Measurements from ENCODE around the gene SRSF6. TPM values are rescaled to one million over a fixed set of nuclear protein-coding genes. Genes with fewer than 3 reads are reported as not detected.

Gene SRSF6
- total RNA-seq, 1 experiment from 2014 or later: 23.8 TPM

- peaks cover 37% of the 10 kb centered on the region for H3K36me3 ChIP-seq (replicated peaks; ENCODE audit: control insufficient read depth, insufficient read depth, low read length)
- H3K27me3 ChIP-seq (ENCODE audit: control insufficient read depth, insufficient read depth, low read length): no peaks in the 10 kb centered on the region
- no peak for DNase-seq
- peak overlapping the region; percentile 90 for H3K4me3 ChIP-seq (ENCODE audit: insufficient read depth, low read depth, low read length)
Measured at GRCh38 chr20:43459022-43459942, 1.6 kb downstream of the SRSF6 start.

- no peak for DNase-seq
- peaks cover 37% of the 10 kb centered on the region for H3K36me3 ChIP-seq (replicated peaks; ENCODE audit: control insufficient read depth, insufficient read depth, low read length)
- no peaks in the 10 kb centered on the region for H3K27me3 ChIP-seq (ENCODE audit: control insufficient read depth, insufficient read depth, low read length)
- no peak overlapping the region for H3K4me3 ChIP-seq (ENCODE audit: insufficient read depth, low read depth, low read length)
Measured at GRCh38 chr20:43460172-43460829, 2.6 kb downstream of the SRSF6 start.

- H3K27me3 ChIP-seq (ENCODE audit: control insufficient read depth, insufficient read depth, low read length): no peaks in the 10 kb centered on the region
- H3K36me3 ChIP-seq (replicated peaks; ENCODE audit: control insufficient read depth, insufficient read depth, low read length): peaks cover 39% of the 10 kb centered on the region
- H3K4me3 ChIP-seq (ENCODE audit: insufficient read depth, low read depth, low read length): no peak overlapping the region
- DNase-seq: no peak
Measured at GRCh38 chr20:43460830-43461200, 3.1 kb downstream of the SRSF6 start.

GRCh38 chr20:43461894-43462659 lies 4.4 kb downstream of the SRSF6 start:
- Histone ChIP-seq H3K27me3 (ENCODE audit: control insufficient read depth, insufficient read depth, low read length) (no peaks in the 10 kb centered on the region), H3K36me3 (replicated peaks; ENCODE audit: control insufficient read depth, insufficient read depth, low read length) (peaks cover 39% of the 10 kb centered on the region), H3K4me3 (ENCODE audit: insufficient read depth, low read depth, low read length) (no peak overlapping the region)
- DNase-seq: no peak

GRCh38 chr20:43462660-43463526 lies 5.2 kb downstream of the SRSF6 start:
- DNase-seq: no peak
- no peaks in the 10 kb centered on the region for H3K27me3 ChIP-seq (ENCODE audit: control insufficient read depth, insufficient read depth, low read length)
- H3K4me3 ChIP-seq (ENCODE audit: insufficient read depth, low read depth, low read length): no peak overlapping the region
- H3K36me3 ChIP-seq (replicated peaks; ENCODE audit: control insufficient read depth, insufficient read depth, low read length): peaks cover 39% of the 10 kb centered on the region

GRCh38 chr20:43463527-43464218 lies 6.0 kb downstream of the SRSF6 start:
- H3K27me3 ChIP-seq (ENCODE audit: control insufficient read depth, insufficient read depth, low read length): no peaks in the 10 kb centered on the region
- no peak for DNase-seq
- H3K4me3 ChIP-seq (ENCODE audit: insufficient read depth, low read depth, low read length): no peak overlapping the region
- H3K36me3 ChIP-seq (replicated peaks; ENCODE audit: control insufficient read depth, insufficient read depth, low read length): peaks cover 39% of the 10 kb centered on the region

GRCh38 chr20:43464219-43464790 lies 6.6 kb downstream of the SRSF6 start:
- H3K4me3 ChIP-seq (ENCODE audit: insufficient read depth, low read depth, low read length): no peak overlapping the region
- no peaks in the 10 kb centered on the region for H3K27me3 ChIP-seq (ENCODE audit: control insufficient read depth, insufficient read depth, low read length)
- DNase-seq: no peak
- H3K36me3 ChIP-seq (replicated peaks; ENCODE audit: control insufficient read depth, insufficient read depth, low read length): peaks cover 35% of the 10 kb centered on the region

- Histone ChIP-seq H3K27me3 (ENCODE audit: control insufficient read depth, insufficient read depth, low read length) (no peaks in the 10 kb centered on the region), H3K4me3 (ENCODE audit: insufficient read depth, low read depth, low read length) (no peak overlapping the region), H3K36me3 (replicated peaks; ENCODE audit: control insufficient read depth, insufficient read depth, low read length) (peaks cover 24% of the 10 kb centered on the region)
- DNase-seq: no peak
Measured at GRCh38 chr20:43465625-43465943, 7.9 kb downstream of the SRSF6 start.

- DNase-seq: no peak
- Histone ChIP-seq H3K4me3 (ENCODE audit: insufficient read depth, low read depth, low read length) (no peak overlapping the region), H3K27me3 (ENCODE audit: control insufficient read depth, insufficient read depth, low read length) (no peaks in the 10 kb centered on the region), H3K36me3 (replicated peaks; ENCODE audit: control insufficient read depth, insufficient read depth, low read length) (peaks cover 9% of the 10 kb centered on the region)
Measured at GRCh38 chr20:43467589-43467988, 9.9 kb downstream of the SRSF6 start.

GRCh38 chr20:43472671-43473380 lies 15.1 kb downstream of the SRSF6 start:
- Histone ChIP-seq H3K4me3 (ENCODE audit: insufficient read depth, low read depth, low read length) (no peak overlapping the region), H3K36me3 (replicated peaks; ENCODE audit: control insufficient read depth, insufficient read depth, low read length) (no peaks in the 10 kb centered on the region), H3K27me3 (ENCODE audit: control insufficient read depth, insufficient read depth, low read length) (no peaks in the 10 kb centered on the region)
- DNase-seq: no peak

- no peak overlapping the region for H3K4me3 ChIP-seq (ENCODE audit: insufficient read depth, low read depth, low read length)
- H3K27me3 ChIP-seq (ENCODE audit: control insufficient read depth, insufficient read depth, low read length): no peaks in the 10 kb centered on the region
- H3K36me3 ChIP-seq (replicated peaks; ENCODE audit: control insufficient read depth, insufficient read depth, low read length): no peaks in the 10 kb centered on the region
- no peak for DNase-seq
Measured at GRCh38 chr20:43473381-43473704, 15.6 kb downstream of the SRSF6 start.

- H3K27me3 ChIP-seq (ENCODE audit: control insufficient read depth, insufficient read depth, low read length): no peaks in the 10 kb centered on the region
- no peak for DNase-seq
Measured at GRCh38 chr20:43477193-43477592, 19.5 kb downstream of the SRSF6 start.

GRCh38 chr20:43477619-43478018 lies 19.9 kb downstream of the SRSF6 start:
- Histone ChIP-seq H3K27me3 (ENCODE audit: control insufficient read depth, insufficient read depth, low read length) (no peaks in the 10 kb centered on the region), H3K4me3 (ENCODE audit: insufficient read depth, low read depth, low read length) (no peak overlapping the region), H3K36me3 (replicated peaks; ENCODE audit: control insufficient read depth, insufficient read depth, low read length) (no peaks in the 10 kb centered on the region)
- DNase-seq: no peak

More at GRCh38 chr20:43477193-43477592, 19.5 kb downstream of the SRSF6 start:
- Histone ChIP-seq H3K4me3 (ENCODE audit: insufficient read depth, low read depth, low read length) (no peak overlapping the region), H3K36me3 (replicated peaks; ENCODE audit: control insufficient read depth, insufficient read depth, low read length) (no peaks in the 10 kb centered on the region)
